Measurements from ENCODE around the gene DLG3. TPM values are rescaled to one million over a fixed set of nuclear protein-coding genes. Genes with fewer than 3 reads are reported as not detected.

DLG3 gene
- total RNA-seq, 4 donors from 2014 or later, result 0.20 to 3.4 (median 0.69) TPM

DNA sequence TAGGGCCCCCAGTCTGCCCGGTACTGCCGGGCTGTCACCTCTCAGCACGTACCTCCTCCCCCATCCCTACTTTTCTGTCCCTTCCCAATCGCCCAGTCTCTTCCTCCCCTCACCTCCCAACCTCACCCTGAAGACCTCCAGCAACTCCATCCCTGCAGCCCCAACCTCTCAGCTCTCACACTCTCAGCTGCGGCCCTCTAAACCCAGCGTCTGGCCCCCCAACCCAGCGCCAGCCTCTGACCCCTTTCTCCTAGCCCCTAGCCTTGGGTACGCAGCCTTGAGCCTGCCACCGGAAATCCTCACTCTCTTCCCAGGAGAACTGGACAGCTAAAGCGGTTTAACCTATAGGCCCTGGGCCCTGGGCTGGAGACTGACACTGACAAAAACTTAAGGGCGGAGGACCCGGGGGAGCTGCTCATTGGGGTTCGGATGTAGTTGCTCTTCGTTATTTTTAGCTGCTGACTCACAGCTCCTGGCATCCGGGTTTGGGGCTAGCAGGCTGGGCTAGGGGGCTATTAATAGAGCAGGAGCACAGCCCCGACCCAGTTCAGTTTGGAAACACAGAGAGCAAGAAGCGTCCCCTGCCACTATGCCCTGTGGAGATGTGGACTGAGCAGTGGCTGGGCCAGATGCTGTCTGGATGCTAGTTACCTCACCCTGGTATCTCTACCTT lies 9.6 kb upstream of the DLG3 start:
- peak overlapping the region; percentile 83 to 91 (median 89) for H3K27ac ChIP-seq
- no peaks in the 10 kb centered on the region for H3K9me3 ChIP-seq
- H3K27me3 ChIP-seq, result no peaks in the 10 kb centered on the region
- in situ Hi-C loops (cut with MboI; ENCODE audit: low sequenced_read_pairs in 4 of 4) (loop anchor here in 3 of 4 donors (25.0 kb wide), 1 partner anchor 298 kb away; the partner anchor contains the start of gene IGBP1 (in 3 of the 3)), intact Hi-C loops (cut with DNase I; ENCODE audit: low total_unique reads) (loop anchor here (1.0 kb wide), 2 partner anchors 145 to 302 kb away; partner anchors contain the start of genes IGBP1 and KIF4A)
- peaks cover 0 to 8% of the 10 kb centered on the region in 2 donors for H3K4me1 ChIP-seq
- peak; percentile 13 to 74 for DNase-seq
- TF ChIP-seq POLR2A (IDR thresholded peaks at IDR 0.05), result peak in 1 of 2 donors; percentile 16
- TF ChIP-seq, protein P1, sequence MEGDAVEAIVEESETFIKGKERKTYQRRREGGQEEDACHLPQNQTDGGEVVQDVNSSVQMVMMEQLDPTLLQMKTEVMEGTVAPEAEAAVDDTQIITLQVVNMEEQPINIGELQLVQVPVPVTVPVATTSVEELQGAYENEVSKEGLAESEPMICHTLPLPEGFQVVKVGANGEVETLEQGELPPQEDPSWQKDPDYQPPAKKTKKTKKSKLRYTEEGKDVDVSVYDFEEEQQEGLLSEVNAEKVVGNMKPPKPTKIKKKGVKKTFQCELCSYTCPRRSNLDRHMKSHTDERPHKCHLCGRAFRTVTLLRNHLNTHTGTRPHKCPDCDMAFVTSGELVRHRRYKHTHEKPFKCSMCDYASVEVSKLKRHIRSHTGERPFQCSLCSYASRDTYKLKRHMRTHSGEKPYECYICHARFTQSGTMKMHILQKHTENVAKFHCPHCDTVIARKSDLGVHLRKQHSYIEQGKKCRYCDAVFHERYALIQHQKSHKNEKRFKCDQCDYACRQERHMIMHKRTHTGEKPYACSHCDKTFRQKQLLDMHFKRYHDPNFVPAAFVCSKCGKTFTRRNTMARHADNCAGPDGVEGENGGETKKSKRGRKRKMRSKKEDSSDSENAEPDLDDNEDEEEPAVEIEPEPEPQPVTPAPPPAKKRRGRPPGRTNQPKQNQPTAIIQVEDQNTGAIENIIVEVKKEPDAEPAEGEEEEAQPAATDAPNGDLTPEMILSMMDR (IDR thresholded peaks at IDR 0.05 in 4 of 5, conservative IDR thresholded peaks at IDR 0.05 in 1 of 5), result no peak
- ATAC-seq, result peak; percentile 57 to 59
- no peaks in the 10 kb centered on the region for H3K36me3 ChIP-seq
- H3K4me3 ChIP-seq, result peak overlapping the region; percentile 68 to 79 (median 70)

- in situ Hi-C loops (cut with MboI; ENCODE audit: low sequenced_read_pairs in 4 of 4) (loop anchor here in 3 of 4 donors (25.0 kb wide), 1 partner anchor 299 kb away; the partner anchor contains the start of gene IGBP1 (in 3 of the 3)), intact Hi-C loops (cut with DNase I; ENCODE audit: low total_unique reads) (no loop called here)
- no peak overlapping the region for H3K4me3 ChIP-seq
- H3K4me1 ChIP-seq, result peaks cover 0 to 8% of the 10 kb centered on the region in 2 donors
- DNase-seq, result no peak
- TF ChIP-seq, protein P1 (IDR thresholded peaks at IDR 0.05 in 4 of 5, conservative IDR thresholded peaks at IDR 0.05 in 1 of 5), result no peak
- TF ChIP-seq POLR2A (IDR thresholded peaks at IDR 0.05), result no peak
- no peak for ATAC-seq
- H3K36me3 ChIP-seq, result no peaks in the 10 kb centered on the region
- H3K27ac ChIP-seq, result peak overlapping the region in 1 of 4 donors; percentile 88
- H3K9me3 ChIP-seq, result no peaks in the 10 kb centered on the region
- H3K27me3 ChIP-seq, result no peaks in the 10 kb centered on the region
Measured at GRCh38 chrX:70436343-70436742, 8.3 kb upstream of the DLG3 start.

DNA sequence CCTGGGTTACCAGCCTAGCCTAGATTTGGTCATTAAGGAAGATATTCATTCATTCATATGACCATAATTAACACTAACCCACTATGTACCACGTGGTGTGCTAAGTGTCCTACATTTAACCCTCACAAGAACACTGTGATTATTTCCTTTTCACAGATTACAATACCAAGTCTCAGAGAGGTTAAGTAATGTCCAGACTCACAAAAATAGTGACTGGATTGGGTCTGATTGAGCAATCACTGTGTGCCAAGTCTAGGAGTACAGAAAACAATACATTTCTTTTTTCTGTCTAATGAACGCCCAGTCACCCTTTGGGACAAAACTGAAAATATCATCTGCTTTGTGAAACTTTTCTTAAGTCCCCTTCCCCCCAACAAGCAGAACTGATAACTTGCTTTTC lies 7.6 kb upstream of the DLG3 start:
- intact Hi-C loops (cut with DNase I; ENCODE audit: low total_unique reads), result no loop called here
- Histone ChIP-seq H3K27me3 (no peaks in the 10 kb centered on the region), H3K27ac (no peak overlapping the region), H3K36me3 (no peaks in the 10 kb centered on the region), H3K4me1 (peaks cover 0 to 8% of the 10 kb centered on the region in 2 donors), H3K9me3 (no peaks in the 10 kb centered on the region), H3K4me3 (no peak overlapping the region)
- in situ Hi-C loops (cut with MboI; ENCODE audit: low sequenced_read_pairs in 4 of 4), result loop anchor here in 3 of 4 donors (25.0 kb wide), 1 partner anchor 300 kb away; the partner anchor contains the start of gene IGBP1 (in 3 of the 3)
- no peak for ATAC-seq
- no peak for DNase-seq
- TF ChIP-seq, protein P1 (IDR thresholded peaks at IDR 0.05 in 4 of 5, conservative IDR thresholded peaks at IDR 0.05 in 1 of 5), result no peak
- TF ChIP-seq POLR2A (IDR thresholded peaks at IDR 0.05), result no peak

DNA sequence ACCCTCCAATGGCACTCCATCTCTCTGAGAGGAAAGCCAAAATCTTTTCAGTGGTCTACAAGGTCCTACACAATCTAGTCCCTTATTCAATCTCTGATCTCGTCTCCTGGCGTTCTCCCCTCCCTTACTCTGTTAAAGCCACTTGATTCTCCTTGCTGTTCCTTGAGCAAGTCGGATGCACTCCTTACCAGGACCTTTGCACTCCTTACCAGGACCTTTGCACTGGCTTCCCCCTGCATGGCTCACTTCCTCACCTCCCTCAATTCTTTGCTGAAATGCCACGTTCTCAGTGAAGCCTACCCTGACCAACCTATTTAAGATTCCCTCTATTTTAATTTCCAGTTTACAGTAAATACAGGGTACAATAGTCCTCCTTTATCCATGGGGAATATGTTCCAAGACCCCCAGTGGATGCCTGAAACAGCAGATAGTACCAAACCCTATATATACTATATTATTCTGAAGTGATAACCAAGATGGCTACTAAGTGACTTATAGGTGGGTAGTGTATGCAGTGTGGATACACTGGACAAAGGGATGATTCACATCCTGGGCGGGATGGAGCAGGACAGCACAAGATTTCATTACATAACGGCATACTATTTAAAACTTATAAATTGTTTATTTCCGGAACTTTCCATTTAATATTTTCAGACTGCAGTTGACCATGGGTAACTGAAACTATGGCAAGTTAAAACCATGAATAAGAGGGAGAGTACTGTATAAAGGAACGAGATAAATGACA lies 6.5 kb upstream of the DLG3 start:
- DNase-seq (no peak), ATAC-seq (no peak)
- Histone ChIP-seq H3K27ac (no peak overlapping the region), H3K27me3 (peaks cover 0 to 4% (median 0%) of the 10 kb centered on the region in 3 donors), H3K4me3 (no peak overlapping the region), H3K9me3 (no peaks in the 10 kb centered on the region), H3K36me3 (no peaks in the 10 kb centered on the region), H3K4me1 (peaks cover 0 to 8% of the 10 kb centered on the region in 2 donors)
- in situ Hi-C loops (cut with MboI; ENCODE audit: low sequenced_read_pairs in 4 of 4) (loop anchor here in 3 of 4 donors (25.0 kb wide), 1 partner anchor 301 kb away; the partner anchor contains the start of gene IGBP1 (in 3 of the 3)), intact Hi-C loops (cut with DNase I; ENCODE audit: low total_unique reads) (no loop called here)
- no peak for TF ChIP-seq POLR2A (IDR thresholded peaks at IDR 0.05)
- TF ChIP-seq, protein P1 (IDR thresholded peaks at IDR 0.05 in 4 of 5, conservative IDR thresholded peaks at IDR 0.05 in 1 of 5), result no peak
